Adipocyte (in vitro differentiated cells): Measurements from ENCODE around the gene EPB41.
A peak's percentile ranks its signal among the peaks of the same experiment; 100 is the strongest.
"Not testable (repeated sequence)": the region's sequence is repeated elsewhere in the genome, so short reads cannot be mapped to it uniquely, and the experiment has no call there.

ENCODE experiments used
- DNase-seq: peaks from one replicate; pipeline ENCODE4 v3.0.0-alpha.2; 2015; ENCODE audit warnings: low read depth
- H3K27me3 ChIP-seq: replicated peaks from 2 replicates; pipeline ENCODE4 v1.7.0; 2013; ENCODE audit warnings: mild to moderate bottlenecking, low read length, moderate library complexity; ENCODE audit not compliant: control insufficient read depth, insufficient read depth
- H3K36me3 ChIP-seq: 2 replicates; pipeline ENCODE4 v1.7.0; 2013; ENCODE audit warnings: low read length, mild to moderate bottlenecking, moderate library complexity; ENCODE audit not compliant: control insufficient read depth, insufficient read depth, severe bottlenecking
- H3K4me1 ChIP-seq: 2 replicates; pipeline ENCODE4 v1.7.0; 2013; ENCODE audit warnings: mild to moderate bottlenecking, low read length, moderate library complexity; ENCODE audit not compliant: control insufficient read depth, insufficient read depth
- H3K4me3 ChIP-seq: 2 replicates; pipeline ENCODE4 v1.7.0; 2013; ENCODE audit warnings: mild to moderate bottlenecking, low read length, moderate library complexity
- H3K9ac ChIP-seq: 2 replicates; pipeline ENCODE4 v1.7.0; 2013; ENCODE audit warnings: mild to moderate bottlenecking, low read length, moderate library complexity
- H3K9me3 ChIP-seq: 2 replicates; pipeline ENCODE4 v1.7.0; 2013; ENCODE audit warnings: mild to moderate bottlenecking, low read length, moderate library complexity; ENCODE audit not compliant: control insufficient read depth

EPB41 gene

DNA sequence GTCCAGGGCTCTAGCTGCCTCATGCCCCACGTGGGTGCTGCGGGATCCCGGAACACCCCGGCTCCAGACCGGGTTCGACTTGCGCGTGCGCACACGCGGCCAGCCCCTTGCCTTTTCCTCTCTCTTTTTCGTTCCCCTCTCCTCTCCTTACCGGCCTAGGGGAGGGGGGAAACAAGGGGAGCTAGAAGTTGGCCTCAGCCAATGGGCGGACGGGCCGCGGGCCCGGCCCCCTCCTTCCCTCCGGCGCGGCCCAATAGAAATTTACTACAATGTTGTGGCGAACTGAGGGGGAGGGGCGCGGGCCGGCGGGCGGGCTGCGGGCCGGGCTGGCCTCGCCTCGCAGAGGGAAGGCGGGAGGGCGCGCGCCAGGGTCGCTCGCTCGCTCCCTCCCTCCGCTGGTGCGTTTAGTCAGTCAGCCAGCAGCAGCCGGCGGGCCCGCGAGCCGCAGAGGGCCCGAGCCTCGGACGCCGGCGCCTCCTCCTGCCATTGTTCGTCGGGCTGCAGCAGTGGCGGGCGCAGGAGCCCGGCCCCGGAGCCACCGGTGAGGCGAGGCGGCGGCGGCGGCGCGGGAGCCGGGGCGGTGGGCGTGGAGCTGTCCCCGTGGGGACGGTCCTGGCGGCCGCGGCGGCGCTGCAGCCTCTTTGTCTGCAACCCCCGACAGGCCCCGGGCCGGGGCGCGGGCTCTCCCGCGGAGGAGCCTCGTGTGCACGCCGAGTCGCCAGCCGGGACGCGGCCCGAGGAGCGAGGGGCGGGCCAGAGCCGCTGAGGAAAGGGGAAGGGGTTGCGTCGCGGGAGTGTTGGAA, at the start of gene EPB41:
Gene EPB41 (plus strand): TSS at position 342 of the 803 bp plus-strand sequence. CDS start 72,869 bp downstream, outside the sequence.
- peak; percentile 96 for DNase-seq
- Histone ChIP-seq H3K9me3 (no peaks in the 10 kb centered on the region), H3K36me3 (no peaks in the 10 kb centered on the region), H3K27me3 (no peaks in the 10 kb centered on the region), H3K4me3 (peak within 1 kb of the TSS; percentile 84), H3K9ac (peak within 1 kb of the TSS; percentile 74), H3K4me1 (peaks cover 17% of the 10 kb centered on the region)

DNA sequence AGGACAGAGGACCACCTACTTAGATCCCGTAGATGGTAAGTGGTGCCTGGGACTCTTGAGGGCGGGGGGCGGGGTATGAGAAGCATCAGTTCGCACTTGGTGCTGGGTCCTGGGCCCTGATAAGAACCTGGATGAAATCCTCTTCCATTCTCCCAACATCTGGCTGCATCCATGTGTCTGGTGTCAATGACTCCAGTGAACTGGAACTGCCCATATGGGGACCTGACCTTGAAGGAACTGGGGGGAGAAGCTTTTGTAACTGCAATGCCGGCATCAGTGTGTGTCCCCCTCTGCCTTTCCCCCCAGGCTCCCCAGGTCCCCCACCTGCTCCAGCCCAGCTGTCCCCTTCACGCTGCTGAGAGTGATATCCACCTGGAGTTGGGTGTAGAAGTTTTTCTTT, 49.7 kb upstream of the EPB41 start:
- Histone ChIP-seq H3K36me3 (no peaks in the 10 kb centered on the region), H3K4me3 (no peak overlapping the region), H3K9ac (no peak overlapping the region), H3K27me3 (peaks cover 46% of the 10 kb centered on the region), H3K4me1 (no peaks in the 10 kb centered on the region), H3K9me3 (no peaks in the 10 kb centered on the region)
- no peak for DNase-seq

DNA sequence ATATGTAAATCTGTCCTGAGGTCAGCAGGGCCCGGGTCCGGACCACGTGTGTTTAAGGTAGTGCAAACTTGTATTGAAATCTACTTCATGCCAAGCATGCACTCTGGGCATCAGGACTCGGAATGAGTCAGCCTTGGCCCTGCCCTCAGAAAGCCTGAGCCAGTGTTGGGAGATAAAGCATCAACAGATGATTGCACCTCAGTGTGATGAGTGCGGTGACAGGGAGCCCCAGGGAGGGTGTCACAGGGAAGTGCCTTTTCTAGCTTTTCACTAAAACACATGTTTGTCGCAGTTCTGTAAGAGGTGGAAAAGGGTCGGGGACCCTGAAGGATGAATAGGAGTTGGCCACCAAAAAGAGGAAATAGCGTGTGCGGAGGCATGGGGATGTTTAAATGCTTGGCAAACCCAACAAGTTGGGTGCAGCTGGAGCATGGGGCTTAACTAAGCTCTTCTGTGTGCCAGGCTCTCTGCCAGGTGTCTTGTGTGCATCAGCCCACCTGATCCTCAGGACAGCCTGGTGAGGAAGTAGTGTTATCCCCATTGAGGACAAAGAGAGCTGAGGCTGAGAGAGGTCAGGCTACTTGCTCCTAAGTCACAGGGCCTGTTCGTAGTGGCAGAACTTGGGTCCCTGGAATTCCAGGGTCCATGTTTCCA, 48.2 kb upstream of the EPB41 start:
- DNase-seq = no peak
- H3K36me3 ChIP-seq = no peaks in the 10 kb centered on the region
- no peak overlapping the region for H3K4me3 ChIP-seq
- peaks cover 56% of the 10 kb centered on the region for H3K27me3 ChIP-seq
- H3K4me1 ChIP-seq = no peaks in the 10 kb centered on the region
- H3K9ac ChIP-seq = no peak overlapping the region
- no peaks in the 10 kb centered on the region for H3K9me3 ChIP-seq

DNA sequence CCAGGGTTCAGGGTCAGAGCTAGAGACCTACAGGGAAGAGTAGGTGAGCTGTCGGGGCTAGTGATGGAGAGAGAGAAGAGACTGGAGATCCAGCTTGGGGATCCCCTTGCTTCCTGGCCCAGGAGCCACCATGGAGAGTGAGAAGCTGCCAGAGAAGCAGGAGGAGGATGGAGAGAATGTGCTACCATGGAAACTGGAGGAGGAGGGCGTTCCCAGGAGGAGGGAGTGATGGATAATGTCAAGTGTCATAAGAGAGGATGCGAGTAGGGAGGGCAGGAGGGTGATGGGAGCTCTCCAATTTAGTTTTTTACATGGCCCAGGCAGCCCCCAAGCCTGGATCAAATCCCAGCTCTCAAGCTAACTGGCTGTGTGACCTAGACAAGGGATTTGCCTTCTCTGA, 46.5 kb upstream of the EPB41 start:
- H3K9me3 ChIP-seq = no peaks in the 10 kb centered on the region
- H3K36me3 ChIP-seq = no peaks in the 10 kb centered on the region
- H3K4me3 ChIP-seq = no peak overlapping the region
- peaks cover 52% of the 10 kb centered on the region for H3K27me3 ChIP-seq
- no peak for DNase-seq
- H3K9ac ChIP-seq = no peak overlapping the region
- H3K4me1 ChIP-seq = no peaks in the 10 kb centered on the region

DNA sequence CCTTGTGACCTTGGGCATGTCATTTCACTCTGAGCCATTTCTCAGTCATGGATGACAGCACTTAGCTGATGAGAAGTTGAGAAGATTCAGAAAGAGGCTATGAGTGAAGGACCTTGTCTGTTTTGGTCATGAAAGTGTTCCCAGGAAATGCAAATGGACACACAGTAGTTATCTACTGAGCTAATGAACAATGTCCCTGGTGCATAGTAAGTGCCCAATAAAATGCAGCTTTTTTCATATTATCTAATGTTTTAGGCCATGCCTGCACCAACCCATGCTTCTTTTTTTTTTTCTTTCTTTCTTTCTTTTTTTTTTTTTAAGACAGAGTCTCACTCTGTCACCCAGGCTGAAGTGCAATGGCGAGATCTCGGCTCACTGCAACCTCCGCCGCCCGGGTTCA, 44.4 kb upstream of the EPB41 start:
- Histone ChIP-seq H3K4me3 (no peak overlapping the region), H3K9me3 (no peaks in the 10 kb centered on the region), H3K9ac (no peak overlapping the region), H3K36me3 (no peaks in the 10 kb centered on the region), H3K4me1 (no peaks in the 10 kb centered on the region), H3K27me3 (peaks cover 43% of the 10 kb centered on the region)
- no peak for DNase-seq

DNA sequence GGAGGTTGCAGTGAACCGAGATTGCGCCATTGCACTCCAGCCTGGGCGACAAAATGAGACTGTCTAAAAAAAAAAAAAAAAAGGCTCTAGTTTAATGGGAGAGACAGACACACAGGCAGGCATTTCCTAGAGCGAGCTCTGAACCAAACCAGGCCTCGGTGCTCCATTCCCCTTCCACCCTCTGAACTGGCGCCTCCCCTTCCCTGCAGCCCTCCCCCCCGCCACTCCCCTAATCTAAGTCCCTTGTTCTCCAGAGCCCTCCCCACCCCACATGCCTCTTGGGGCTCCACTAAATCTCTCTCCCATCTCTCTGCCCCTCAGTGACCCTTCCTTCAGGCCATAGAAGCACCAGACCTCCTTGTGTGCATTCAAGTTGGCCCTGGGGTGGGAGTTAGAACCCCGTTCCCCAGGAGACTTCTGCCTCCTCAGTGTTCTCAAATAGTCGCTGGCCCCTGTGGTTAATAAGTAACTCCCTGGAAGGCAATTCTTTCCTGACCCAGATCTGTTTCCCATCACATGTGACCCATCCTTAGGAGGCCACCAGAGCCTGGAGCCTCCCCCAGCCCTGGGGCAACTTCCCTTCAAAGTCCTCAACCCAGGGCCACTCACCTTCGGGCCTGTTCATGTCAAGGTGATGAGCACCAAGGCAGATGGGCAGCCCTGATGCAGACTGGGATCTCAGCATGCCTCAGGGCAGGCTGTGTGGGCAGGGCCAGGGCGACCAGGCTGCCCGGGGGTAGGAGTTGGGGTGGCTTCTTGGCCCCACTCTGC, 42.6 kb upstream of the EPB41 start:
- no peak overlapping the region for H3K4me3 ChIP-seq
- no peaks in the 10 kb centered on the region for H3K9me3 ChIP-seq
- H3K9ac ChIP-seq = no peak overlapping the region
- DNase-seq = no peak
- no peaks in the 10 kb centered on the region for H3K4me1 ChIP-seq
- peaks cover 36% of the 10 kb centered on the region for H3K27me3 ChIP-seq
- H3K36me3 ChIP-seq = no peaks in the 10 kb centered on the region

DNA sequence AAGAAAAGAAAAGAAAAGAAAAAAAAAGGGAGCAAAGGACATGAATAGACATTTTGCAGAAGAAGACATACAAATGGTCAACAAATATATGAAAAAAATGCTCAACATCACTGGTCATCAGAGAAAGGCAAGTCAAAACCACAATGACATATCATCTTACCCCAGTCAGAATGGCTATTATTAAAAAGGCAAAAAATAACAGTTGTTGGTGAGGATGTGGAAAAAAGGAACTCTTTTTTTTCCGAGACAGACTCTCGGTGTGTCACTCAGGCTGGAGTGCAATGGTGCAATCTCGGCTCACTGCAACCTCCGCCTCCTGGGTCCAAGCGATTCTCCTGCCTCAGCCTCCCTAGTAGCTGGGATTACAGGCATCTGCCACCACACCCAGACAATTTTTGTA, 39.2 kb upstream of the EPB41 start:
- DNase-seq, H3K36me3 ChIP-seq: not testable (repeated sequence)
- H3K27me3 ChIP-seq = peaks cover 15% of the 10 kb centered on the region

DNA sequence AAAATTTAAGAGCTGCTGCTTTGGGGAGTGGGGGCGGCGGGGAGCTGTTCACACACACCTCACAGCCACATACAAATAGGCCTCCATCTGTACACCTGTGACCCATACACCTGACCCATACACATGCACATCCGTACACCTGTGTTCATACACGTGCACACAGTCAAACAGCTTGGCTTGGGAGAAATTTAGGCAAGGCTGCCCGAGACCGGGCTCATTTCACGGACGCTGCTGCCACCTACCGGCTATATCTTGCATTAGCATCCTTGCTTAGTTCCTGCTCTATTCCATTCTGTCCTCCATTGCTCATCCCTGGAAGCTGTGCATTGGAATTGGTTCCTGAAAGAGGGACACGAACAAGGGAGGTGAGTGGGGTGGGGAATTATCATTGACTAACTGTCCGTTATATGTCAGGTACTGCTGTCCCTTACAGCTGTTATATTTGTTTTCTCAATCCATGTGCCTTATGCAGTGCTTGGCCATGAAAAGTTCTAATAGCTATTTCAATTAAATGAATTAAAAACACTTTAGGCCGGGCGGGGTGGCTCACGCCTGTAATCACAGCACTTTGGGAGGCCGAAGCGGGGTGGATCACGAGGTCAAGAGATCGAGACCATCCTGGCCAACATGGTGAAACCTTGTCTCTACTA, 37.1 kb upstream of the EPB41 start:
- H3K27me3 ChIP-seq = peaks cover 7% of the 10 kb centered on the region

More for the DNA sequence above, 39.2 kb upstream of the EPB41 start:
- not testable (repeated sequence) for H3K9ac ChIP-seq, H3K4me3 ChIP-seq, H3K4me1 ChIP-seq, H3K9me3 ChIP-seq

DNA sequence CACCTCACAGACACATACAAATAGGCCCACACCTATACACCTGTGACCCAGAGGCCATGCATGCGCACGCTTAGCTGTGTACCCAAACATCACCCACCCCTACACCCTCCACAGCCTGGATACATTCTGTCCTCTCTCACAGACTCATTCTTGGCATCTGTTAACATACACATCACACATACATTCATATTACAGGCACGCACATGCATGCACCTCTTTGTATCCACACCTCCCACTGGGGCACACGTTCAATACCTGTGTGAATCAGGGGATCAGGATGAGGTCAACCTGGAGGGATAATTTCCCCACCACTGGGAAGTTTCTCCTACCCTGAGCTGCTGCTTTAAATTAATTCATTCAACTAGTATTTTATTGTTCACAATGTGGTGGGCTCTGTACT, 35.6 kb upstream of the EPB41 start:
- Histone ChIP-seq H3K36me3 (no peaks in the 10 kb centered on the region), H3K4me3 (no peak overlapping the region), H3K27me3 (peaks cover 7% of the 10 kb centered on the region), H3K4me1 (no peaks in the 10 kb centered on the region), H3K9me3 (no peaks in the 10 kb centered on the region), H3K9ac (no peak overlapping the region)
- no peak for DNase-seq

More for the DNA sequence above, 37.1 kb upstream of the EPB41 start:
- Histone ChIP-seq H3K36me3 (no peaks in the 10 kb centered on the region), H3K4me1 (no peaks in the 10 kb centered on the region), H3K9ac (no peak overlapping the region), H3K9me3 (no peaks in the 10 kb centered on the region), H3K4me3 (no peak overlapping the region)
- DNase-seq = peak; percentile 89

DNA sequence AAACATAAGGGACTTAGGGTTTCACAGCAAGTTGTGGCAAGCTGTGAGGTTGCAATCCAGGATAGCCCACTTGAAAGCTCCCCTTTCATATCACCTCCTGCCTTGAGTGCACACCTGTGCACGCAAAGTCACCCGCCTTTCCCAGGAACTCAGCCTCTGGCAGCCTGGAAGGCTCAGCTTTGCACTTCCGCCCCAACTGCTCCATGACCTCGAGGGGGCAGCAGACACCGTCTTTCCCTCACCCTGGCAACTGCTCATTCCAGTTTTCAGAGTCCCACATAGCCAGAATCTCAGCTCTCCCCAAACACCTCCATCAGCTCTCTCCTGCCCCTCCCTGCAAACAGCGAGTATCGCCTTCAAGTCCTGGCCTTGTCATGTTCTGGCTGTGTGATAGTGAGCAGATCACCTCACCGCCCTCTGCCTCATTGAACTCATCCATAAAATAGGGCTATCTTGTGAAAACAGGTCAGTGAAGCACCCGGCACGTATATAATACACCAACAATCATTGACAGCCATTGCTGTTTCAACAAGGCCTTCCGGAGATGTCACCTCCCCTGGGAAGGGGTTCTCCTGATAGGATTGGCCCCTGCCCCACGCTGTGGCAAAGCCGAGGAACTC, 32.2 kb upstream of the EPB41 start:
- Histone ChIP-seq H3K4me3 (no peak overlapping the region), H3K9me3 (no peaks in the 10 kb centered on the region), H3K9ac (peak overlapping the region; percentile 5), H3K27me3 (no peaks in the 10 kb centered on the region), H3K4me1 (peaks cover 12% of the 10 kb centered on the region), H3K36me3 (no peaks in the 10 kb centered on the region)
- DNase-seq = peak; percentile 93
